ENCODE measurements around the gene PWP2. TPM values are rescaled to one million over a fixed set of nuclear protein-coding genes. Genes with fewer than 3 reads are reported as not detected.
"Not testable (repeated sequence)": the region's sequence is repeated elsewhere in the genome, so short reads cannot be mapped to it uniquely, and the experiment has no call there.

The PWP2 gene
- total and polyA plus RNA-seq, 2 of the 4 experiments (the other 2 are of a cell fraction) = 2.4 to 7.0 TPM

DNA sequence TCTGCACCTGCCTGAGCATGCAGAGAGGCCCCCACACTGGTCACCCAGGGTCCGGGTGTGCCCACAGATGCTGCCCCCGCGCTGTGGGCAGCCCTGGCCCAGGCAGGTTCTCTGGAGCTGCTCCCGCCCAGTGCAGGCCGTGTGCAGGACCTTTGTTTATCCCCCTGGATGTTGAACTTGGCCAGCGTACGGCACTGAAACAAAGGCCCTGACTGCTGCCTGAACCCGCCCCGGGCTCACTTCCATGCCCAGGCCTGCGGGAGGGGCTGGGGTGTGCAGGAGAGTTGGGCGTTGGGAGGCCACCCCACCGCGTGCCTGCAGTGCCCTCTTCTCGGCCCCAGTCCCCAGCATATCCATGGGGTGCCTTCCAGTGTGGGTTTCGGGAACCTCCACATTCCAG is 58.7 kb downstream of the PWP2 start:
- BruUV-seq (replicated peaks); H3K14ac ChIP-seq (replicated peaks; ENCODE audit: low read depth, low read length); H2AK5ac ChIP-seq (ENCODE audit: low read depth, low read length); H3K27ac ChIP-seq (ENCODE audit: insufficient read depth, low read length); CTCF ChIA-PET; in situ Hi-C loops (cut with MboI; ENCODE audit: low sequenced_read_pairs); H3K9me1 ChIP-seq (ENCODE audit: insufficient read depth, low read length); dilution Hi-C loops (cut with HindIII; ENCODE audit: low sequenced_read_pairs, unreplicated experiment); H3K56ac ChIP-seq (ENCODE audit: extremely low read depth, insufficient read depth, low read length); H3K36me3 ChIP-seq (ENCODE audit: control insufficient read depth, insufficient read depth, low read length); H3K79me1 ChIP-seq (ENCODE audit: low read depth in 1 of 2, low read length in 2 of 2); H3K4ac ChIP-seq (ENCODE audit: low read depth, low read length); H3K9me3 ChIP-seq (ENCODE audit: control insufficient read depth, insufficient read depth, low read length); H4K5ac ChIP-seq (ENCODE audit: low read depth, low read length); H3K18ac ChIP-seq (ENCODE audit: low read depth, low read length); H2BK15ac ChIP-seq (ENCODE audit: low read depth, low read length); H3K4me3 ChIP-seq (ENCODE audit: insufficient read depth, low read depth, low read length); H3K9ac ChIP-seq (ENCODE audit: low read depth, low read length); POLR2A ChIA-PET (ENCODE audit: unreplicated experiment); H2AK9ac ChIP-seq (replicated peaks; ENCODE audit: low read depth, low read length, poor library complexity); H4K8ac ChIP-seq (ENCODE audit: low read depth in 2 of 2, low read length in 2 of 2); H2AFZ ChIP-seq (replicated peaks; ENCODE audit: low read length, poor library complexity); H2BK20ac ChIP-seq (ENCODE audit: low read depth, low read length); H3K4me2 ChIP-seq (ENCODE audit: low read depth, low read length); ATAC-seq (ENCODE audit: low read depth); H3K4me1 ChIP-seq (ENCODE audit: control insufficient read depth, insufficient read depth, low read length); H3K27me3 ChIP-seq (ENCODE audit: control insufficient read depth, insufficient read depth, low read length); H2BK120ac ChIP-seq (ENCODE audit: low read depth, low read length); H4K20me1 ChIP-seq (ENCODE audit: insufficient read depth, low read length); H2BK5ac ChIP-seq (ENCODE audit: low read depth, low read length, poor library complexity, severe bottlenecking); intact Hi-C loops (cut with micrococcal nuclease); H3K23ac ChIP-seq (ENCODE audit: low read depth, low read length); H4K91ac ChIP-seq (ENCODE audit: insufficient read depth, low read depth, low read length); DNase-seq: not testable (repeated sequence)
- whole genome bisulfite sequencing, 2 experiments (ENCODE audit: extremely low coverage in 2 of 2, insufficient read length in 1 of 2) = no CpG with 5 or more reads among the region's 15 CpGs

DNA sequence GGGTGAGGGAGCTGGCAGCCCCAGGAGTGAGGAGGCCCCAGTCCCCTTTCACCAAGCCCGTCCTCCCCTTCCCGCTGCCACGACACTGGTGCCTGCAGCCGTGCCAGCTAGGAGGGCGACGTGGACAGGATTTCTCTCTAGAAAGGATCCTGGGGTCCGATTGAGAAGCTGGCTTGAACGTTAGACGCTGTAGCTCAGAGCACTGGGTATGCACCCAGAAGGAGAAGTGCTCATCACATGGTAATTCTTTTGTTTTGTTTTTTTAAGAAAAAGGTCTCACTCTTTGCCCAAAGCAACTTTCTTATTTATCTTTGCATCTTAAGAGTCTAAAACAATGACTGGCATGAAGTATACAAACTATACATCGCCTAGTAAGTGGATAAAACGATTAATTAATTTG is 60.3 kb downstream of the PWP2 start:
- H4K20me1 ChIP-seq (ENCODE audit: insufficient read depth, low read length); H2AK9ac ChIP-seq (replicated peaks; ENCODE audit: low read depth, low read length, poor library complexity); H4K8ac ChIP-seq (ENCODE audit: low read depth in 2 of 2, low read length in 2 of 2); H3K56ac ChIP-seq (ENCODE audit: extremely low read depth, insufficient read depth, low read length); DNase-seq; POLR2A ChIA-PET (ENCODE audit: unreplicated experiment); H3K79me1 ChIP-seq (ENCODE audit: low read depth in 1 of 2, low read length in 2 of 2); H3K4ac ChIP-seq (ENCODE audit: low read depth, low read length); H2BK15ac ChIP-seq (ENCODE audit: low read depth, low read length); H4K5ac ChIP-seq (ENCODE audit: low read depth, low read length); H2BK120ac ChIP-seq (ENCODE audit: low read depth, low read length); H2BK20ac ChIP-seq (ENCODE audit: low read depth, low read length); ATAC-seq (ENCODE audit: low read depth); H3K23ac ChIP-seq (ENCODE audit: low read depth, low read length); H3K9me1 ChIP-seq (ENCODE audit: insufficient read depth, low read length); dilution Hi-C loops (cut with HindIII; ENCODE audit: low sequenced_read_pairs, unreplicated experiment); H2AK5ac ChIP-seq (ENCODE audit: low read depth, low read length); intact Hi-C loops (cut with micrococcal nuclease); H3K9ac ChIP-seq (ENCODE audit: low read depth, low read length); H3K4me2 ChIP-seq (ENCODE audit: low read depth, low read length); in situ Hi-C loops (cut with MboI; ENCODE audit: low sequenced_read_pairs); BruUV-seq (replicated peaks); H3K4me3 ChIP-seq (ENCODE audit: insufficient read depth, low read depth, low read length); H3K36me3 ChIP-seq (ENCODE audit: control insufficient read depth, insufficient read depth, low read length); CTCF ChIA-PET; H3K27ac ChIP-seq (ENCODE audit: insufficient read depth, low read length); H2BK5ac ChIP-seq (ENCODE audit: low read depth, low read length, poor library complexity, severe bottlenecking); H3K18ac ChIP-seq (ENCODE audit: low read depth, low read length); H4K91ac ChIP-seq (ENCODE audit: insufficient read depth, low read depth, low read length); H3K4me1 ChIP-seq (ENCODE audit: control insufficient read depth, insufficient read depth, low read length); H2AFZ ChIP-seq (replicated peaks; ENCODE audit: low read length, poor library complexity); H3K14ac ChIP-seq (replicated peaks; ENCODE audit: low read depth, low read length); H3K9me3 ChIP-seq (ENCODE audit: control insufficient read depth, insufficient read depth, low read length); H3K27me3 ChIP-seq (ENCODE audit: control insufficient read depth, insufficient read depth, low read length): not testable (repeated sequence)
- no CpG with 5 or more reads among the region's 11 CpGs for WGBS, 2 experiments (ENCODE audit: extremely low coverage in 2 of 2, insufficient read length in 1 of 2)

Data from IMR-90 (cell line).